Neural progenitor cell (in vitro differentiated cells): Measurements from ENCODE around the gene EDEM3. TPM values are rescaled to one million over a fixed set of nuclear protein-coding genes. Genes with fewer than 3 reads are reported as not detected.

Experiments
- DNase-seq: peaks from one replicate; pipeline ENCODE4 v3.0.0-alpha.2; 2016; ENCODE audit warnings: low spot score
- H2AFZ ChIP-seq: fragments of 200-600 bp; sonication (generic); replicated peaks from 2 replicates; pipeline ENCODE4 v1.6.1; 2016; ENCODE audit warnings: antibody characterized with exemption
- H3F3A ChIP-seq: fragments of 200-600 bp; sonication (generic); 2 replicates; pipeline ENCODE4 v1.6.1; 2016; ENCODE audit warnings: antibody characterized with exemption, low read depth
- H3K27ac ChIP-seq: fragments of 200-600 bp; sonication (generic); 2 replicates; pipeline ENCODE4 v1.5.1; 2016; ENCODE audit warnings: mild to moderate bottlenecking
- H3K27me3 ChIP-seq: fragments of 200-600 bp; sonication (generic); 2 replicates; pipeline ENCODE4 v1.6.1; 2016; ENCODE audit warnings: mild to moderate bottlenecking, moderate library complexity
- H3K36me3 ChIP-seq: fragments of 200-600 bp; sonication (generic); 2 replicates; pipeline ENCODE4 v1.5.1; 2016
- H3K4me1 ChIP-seq: fragments of 200-600 bp; sonication (generic); 2 replicates; pipeline ENCODE4 v1.6.1; 2016; ENCODE audit warnings: mixed run types
- H3K4me2 ChIP-seq: fragments of 200-600 bp; sonication (generic); 2 replicates; pipeline ENCODE4 v1.6.1; 2016
- H3K4me3 ChIP-seq: fragments of 200-600 bp; sonication (generic); 2 replicates; pipeline ENCODE4 v1.5.1; 2016
- H3K79me2 ChIP-seq: fragments of 200-600 bp; sonication (generic); 2 replicates; pipeline ENCODE4 v1.6.1; 2016; ENCODE audit warnings: low read depth
- H3K9ac ChIP-seq: fragments of 200-600 bp; sonication (generic); 2 replicates; pipeline ENCODE4 v1.6.1; 2016
- H3K9me3 ChIP-seq: fragments of 200-600 bp; sonication (generic); 2 replicates; pipeline ENCODE4 v1.5.1; 2016; ENCODE audit warnings: low read depth
- H4K20me1 ChIP-seq: fragments of 200-600 bp; sonication (generic); 2 replicates; pipeline ENCODE4 v1.6.1; 2016; ENCODE audit warnings: low read depth
- H3K27ac Mint-ChIP-seq: 3 replicates; pipeline ENCODE4 v1.8.0; 2021; ENCODE audit warnings: mixed read lengths
- H3K27me3 Mint-ChIP-seq: 2 replicates; pipeline ENCODE4 v1.8.0; 2022; ENCODE audit warnings: low read depth, mild to moderate bottlenecking, inconsistent platforms, moderate library complexity, mixed read lengths; ENCODE audit not compliant: insufficient read depth
- H3K36me3 Mint-ChIP-seq: 3 replicates; pipeline ENCODE4 v1.8.0; 2021; ENCODE audit warnings: mixed read lengths
- H3K4me1 Mint-ChIP-seq: 3 replicates; pipeline ENCODE4 v1.8.0; 2021; ENCODE audit warnings: mixed read lengths
- H3K4me3 Mint-ChIP-seq: 3 replicates; pipeline ENCODE4 v1.8.0; 2021; ENCODE audit warnings: mild to moderate bottlenecking, moderate library complexity, mixed read lengths
- H3K9me3 Mint-ChIP-seq: 3 replicates; pipeline ENCODE4 v1.8.0; 2020; ENCODE audit warnings: mixed read lengths
- EZH2 ChIP-seq: fragments of 200-600 bp; sonication (generic); IDR thresholded peaks from 2 replicates; pipeline ENCODE4 v1.6.1; 2017; ENCODE audit warnings: antibody characterized with exemption, mild to moderate bottlenecking, moderate library complexity
- EZH2phosphoT487 ChIP-seq: fragments of 200-600 bp; sonication (generic); IDR thresholded peaks from 2 replicates; pipeline ENCODE4 v1.6.1; 2017; ENCODE audit warnings: antibody characterized with exemption
- total RNA-seq: library from RNA; depleted of rRNA; stranded (reverse); fragments of >200 nt; gene quantifications from 2 replicates; pipeline ENCODE4 v1.2.3, GENCODE V29; 2015; ENCODE audit warnings: low replicate concordance
- TF ChIP-seq, protein P1 (sequence below): fragments of 200-600 bp; sonication (generic); IDR thresholded peaks from 2 replicates; pipeline ENCODE4 v1.5.1; 2017; ENCODE audit warnings: antibody characterized with exemption, mild to moderate bottlenecking

Gene EDEM3
- total RNA-seq, 1 donor from 2014 or later = 32.9 TPM

DNA sequence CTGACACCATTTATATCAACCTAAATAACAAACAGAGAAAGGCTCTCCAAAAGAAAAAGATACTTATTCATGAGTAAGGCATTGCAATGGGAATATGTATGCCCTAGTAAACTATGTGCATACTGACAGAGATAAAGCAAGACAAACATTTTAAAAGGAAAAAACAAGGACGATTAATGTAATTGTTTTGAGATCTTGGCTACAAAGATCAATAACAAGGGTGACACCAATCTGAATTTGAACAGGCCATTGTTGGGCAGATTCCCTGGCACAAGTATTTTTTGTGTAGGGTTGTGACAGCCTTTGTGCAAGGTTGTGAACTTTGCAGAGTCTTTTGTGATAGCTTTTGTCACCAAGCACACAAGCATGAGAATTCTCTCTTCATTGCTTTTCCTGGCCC lies 85.3 kb downstream of the EDEM3 start:
- Mint-ChIP-seq H3K4me3 (no peak overlapping the region), H3K27me3 (peaks cover 7% of the 10 kb centered on the region), H3K36me3 (no peaks in the 10 kb centered on the region), H3K9me3 (no peaks in the 10 kb centered on the region), H3K4me1 (peaks cover 29% of the 10 kb centered on the region), H3K27ac (no peak overlapping the region)
- peak overlapping the region; percentile 36 for H2AFZ ChIP-seq
- H3K4me3 ChIP-seq = no peak overlapping the region
- peak overlapping the region; percentile 25 for H3K4me2 ChIP-seq
- DNase-seq = no peak
- H4K20me1 ChIP-seq = no peaks in the 10 kb centered on the region
- H3K79me2 ChIP-seq = no peaks in the 10 kb centered on the region
- no peak for TF ChIP-seq EZH2
- TF ChIP-seq, protein P1, sequence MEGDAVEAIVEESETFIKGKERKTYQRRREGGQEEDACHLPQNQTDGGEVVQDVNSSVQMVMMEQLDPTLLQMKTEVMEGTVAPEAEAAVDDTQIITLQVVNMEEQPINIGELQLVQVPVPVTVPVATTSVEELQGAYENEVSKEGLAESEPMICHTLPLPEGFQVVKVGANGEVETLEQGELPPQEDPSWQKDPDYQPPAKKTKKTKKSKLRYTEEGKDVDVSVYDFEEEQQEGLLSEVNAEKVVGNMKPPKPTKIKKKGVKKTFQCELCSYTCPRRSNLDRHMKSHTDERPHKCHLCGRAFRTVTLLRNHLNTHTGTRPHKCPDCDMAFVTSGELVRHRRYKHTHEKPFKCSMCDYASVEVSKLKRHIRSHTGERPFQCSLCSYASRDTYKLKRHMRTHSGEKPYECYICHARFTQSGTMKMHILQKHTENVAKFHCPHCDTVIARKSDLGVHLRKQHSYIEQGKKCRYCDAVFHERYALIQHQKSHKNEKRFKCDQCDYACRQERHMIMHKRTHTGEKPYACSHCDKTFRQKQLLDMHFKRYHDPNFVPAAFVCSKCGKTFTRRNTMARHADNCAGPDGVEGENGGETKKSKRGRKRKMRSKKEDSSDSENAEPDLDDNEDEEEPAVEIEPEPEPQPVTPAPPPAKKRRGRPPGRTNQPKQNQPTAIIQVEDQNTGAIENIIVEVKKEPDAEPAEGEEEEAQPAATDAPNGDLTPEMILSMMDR = no peak
- TF ChIP-seq EZH2phosphoT487 = no peak
- H3K4me1 ChIP-seq = peaks cover 56% of the 10 kb centered on the region
- no peak overlapping the region for H3K27ac ChIP-seq
- no peaks in the 10 kb centered on the region for H3K9me3 ChIP-seq
- H3F3A ChIP-seq = peaks cover 39% of the 10 kb centered on the region
- no peak overlapping the region for H3K9ac ChIP-seq
- no peaks in the 10 kb centered on the region for H3K36me3 ChIP-seq
- H3K27me3 ChIP-seq = no peaks in the 10 kb centered on the region

DNA sequence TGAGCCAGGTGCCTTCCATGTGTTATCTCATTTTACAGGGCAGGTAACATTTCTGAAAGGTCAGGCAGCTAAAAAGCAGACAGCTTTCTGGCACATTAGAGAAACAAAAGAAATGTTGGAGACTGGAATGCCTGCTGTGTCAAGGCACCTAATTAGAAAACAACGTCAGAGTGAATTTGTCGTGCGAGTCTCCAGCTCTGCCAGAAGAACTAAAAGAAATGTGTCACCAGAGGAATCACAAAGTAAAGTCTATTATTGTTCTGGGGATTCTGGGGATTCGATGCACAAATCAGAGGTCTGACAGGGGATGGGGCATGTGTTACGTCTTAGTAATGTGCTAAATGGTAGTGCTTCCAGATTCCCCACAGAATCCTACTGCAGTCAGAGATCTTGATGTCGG lies 89.3 kb downstream of the EDEM3 start:
- no peaks in the 10 kb centered on the region for H3K27me3 ChIP-seq
- H2AFZ ChIP-seq = no peak overlapping the region
- H3K9me3 ChIP-seq = no peaks in the 10 kb centered on the region
- no peak for TF ChIP-seq EZH2phosphoT487
- TF ChIP-seq EZH2 = no peak
- TF ChIP-seq, protein P1 = no peak
- Mint-ChIP-seq H3K4me1 (peaks cover 45% of the 10 kb centered on the region), H3K27me3 (peaks cover 7% of the 10 kb centered on the region), H3K4me3 (no peak overlapping the region), H3K27ac (no peak overlapping the region), H3K36me3 (no peaks in the 10 kb centered on the region), H3K9me3 (no peaks in the 10 kb centered on the region)
- H4K20me1 ChIP-seq = no peaks in the 10 kb centered on the region
- H3K4me2 ChIP-seq = peak overlapping the region; percentile 7
- peaks cover 54% of the 10 kb centered on the region for H3F3A ChIP-seq
- H3K27ac ChIP-seq = no peak overlapping the region
- no peak overlapping the region for H3K9ac ChIP-seq
- H3K4me1 ChIP-seq = peaks cover 70% of the 10 kb centered on the region
- DNase-seq = peak; percentile 34
- H3K36me3 ChIP-seq = no peaks in the 10 kb centered on the region
- H3K79me2 ChIP-seq = no peaks in the 10 kb centered on the region
- H3K4me3 ChIP-seq = no peak overlapping the region

DNA sequence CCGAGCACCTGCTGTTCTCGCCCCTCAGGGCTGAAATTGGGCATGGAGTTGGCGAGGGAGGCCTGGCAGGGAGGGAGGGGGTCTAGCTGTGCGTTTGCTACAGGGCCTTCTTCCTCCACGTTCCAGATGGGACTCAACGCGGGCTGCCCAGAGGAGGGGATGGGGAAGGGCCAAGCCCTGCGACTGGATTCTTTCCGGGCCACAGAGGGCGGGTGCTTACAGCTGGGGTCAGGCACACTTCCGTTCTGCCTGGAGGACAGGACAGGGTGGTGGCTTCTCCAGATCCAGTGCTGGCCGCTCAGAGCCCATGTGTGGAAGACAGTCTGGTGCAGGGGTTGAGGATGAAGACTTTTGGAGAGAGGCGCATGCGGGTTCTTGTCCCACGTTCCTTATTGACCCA lies 90.0 kb downstream of the EDEM3 start:
- Histone ChIP-seq H4K20me1 (no peaks in the 10 kb centered on the region), H3K79me2 (no peaks in the 10 kb centered on the region), H3K27me3 (no peaks in the 10 kb centered on the region), H3K4me1 (peaks cover 73% of the 10 kb centered on the region), H3K4me2 (no peak overlapping the region), H2AFZ (peak overlapping the region; percentile 63), H3K9me3 (no peaks in the 10 kb centered on the region), H3K36me3 (no peaks in the 10 kb centered on the region), H3F3A (peaks cover 55% of the 10 kb centered on the region), H3K27ac (no peak overlapping the region), H3K4me3 (no peak overlapping the region), H3K9ac (no peak overlapping the region)
- DNase-seq = no peak
- no peak for TF ChIP-seq EZH2phosphoT487
- no peak for TF ChIP-seq EZH2
- TF ChIP-seq, protein P1 = no peak
- Mint-ChIP-seq H3K36me3 (no peaks in the 10 kb centered on the region), H3K27ac (no peak overlapping the region), H3K4me1 (peaks cover 44% of the 10 kb centered on the region), H3K4me3 (no peak overlapping the region), H3K9me3 (no peaks in the 10 kb centered on the region), H3K27me3 (peaks cover 7% of the 10 kb centered on the region)
